ENCODE measurements around the gene ACOXL.

The ACOXL gene

GRCh38 chr2:110828330-110828729, 96.0 kb downstream of the ACOXL start:
- no peak for DNase-seq (ENCODE audit: low read depth)

- DNase-seq (ENCODE audit: low read depth) = no peak
Observed at GRCh38 chr2:110829413-110830146, 97.2 kb downstream of the ACOXL start.

- DNase-seq (ENCODE audit: low read depth) = no peak
Observed at GRCh38 chr2:110832740-110833139, 100.4 kb downstream of the ACOXL start.

- DNase-seq (ENCODE audit: low read depth) = no peak
Observed at GRCh38 chr2:110834134-110834827, 101.9 kb downstream of the ACOXL start.

GRCh38 chr2:110836671-110837070, 104.3 kb downstream of the ACOXL start:
- no peak for DNase-seq (ENCODE audit: low read depth)

- DNase-seq (ENCODE audit: low read depth) = no peak
Observed at GRCh38 chr2:110837446-110838409, 105.4 kb downstream of the ACOXL start.

- DNase-seq (ENCODE audit: low read depth) = no peak
Observed at GRCh38 chr2:110838657-110839384, 106.4 kb downstream of the ACOXL start.

GRCh38 chr2:110840508-110840907, 108.1 kb downstream of the ACOXL start:
- DNase-seq (ENCODE audit: low read depth) = no peak

- no peak for DNase-seq (ENCODE audit: low read depth)
Observed at GRCh38 chr2:110842048-110842447, 109.7 kb downstream of the ACOXL start.

- no peak for DNase-seq (ENCODE audit: low read depth)
Observed at GRCh38 chr2:110843496-110843895, 111.1 kb downstream of the ACOXL start.

- no peak for DNase-seq (ENCODE audit: low read depth)
Observed at GRCh38 chr2:110843959-110844510, 111.7 kb downstream of the ACOXL start.

- DNase-seq (ENCODE audit: low read depth) = no peak
Observed at GRCh38 chr2:110847651-110848050, 115.3 kb downstream of the ACOXL start.

- no peak for DNase-seq (ENCODE audit: low read depth)
Observed at GRCh38 chr2:110848071-110848470, 115.7 kb downstream of the ACOXL start.

GRCh38 chr2:110848519-110849030, 116.2 kb downstream of the ACOXL start:
- no peak for DNase-seq (ENCODE audit: low read depth)

GRCh38 chr2:110851531-110851930, 119.2 kb downstream of the ACOXL start:
- DNase-seq (ENCODE audit: low read depth) = no peak

- DNase-seq (ENCODE audit: low read depth) = no peak
Observed at GRCh38 chr2:110852051-110852450, 119.7 kb downstream of the ACOXL start.

- DNase-seq (ENCODE audit: low read depth) = no peak
Observed at GRCh38 chr2:110852541-110853263, 120.3 kb downstream of the ACOXL start.

GRCh38 chr2:110853516-110853915, 121.1 kb downstream of the ACOXL start:
- no peak for DNase-seq (ENCODE audit: low read depth)

GRCh38 chr2:110853948-110854347, 121.6 kb downstream of the ACOXL start:
- no peak for DNase-seq (ENCODE audit: low read depth)

GRCh38 chr2:110854355-110855081, 122.1 kb downstream of the ACOXL start:
- DNase-seq (ENCODE audit: low read depth) = no peak
